Neural progenitor cell (in vitro differentiated cells): ENCODE results near the gene SNAPC4.

Experiments
- EZH2 ChIP-seq: fragments of 200-600 bp; sonication (generic); IDR thresholded peaks from 2 replicates; pipeline ENCODE4 v1.6.1; 2017; ENCODE audit warnings: antibody characterized with exemption, mild to moderate bottlenecking, moderate library complexity
- TF ChIP-seq, protein P1 (sequence below): fragments of 200-600 bp; sonication (generic); IDR thresholded peaks from 2 replicates; pipeline ENCODE4 v1.5.1; 2017; ENCODE audit warnings: antibody characterized with exemption, mild to moderate bottlenecking

DNA sequence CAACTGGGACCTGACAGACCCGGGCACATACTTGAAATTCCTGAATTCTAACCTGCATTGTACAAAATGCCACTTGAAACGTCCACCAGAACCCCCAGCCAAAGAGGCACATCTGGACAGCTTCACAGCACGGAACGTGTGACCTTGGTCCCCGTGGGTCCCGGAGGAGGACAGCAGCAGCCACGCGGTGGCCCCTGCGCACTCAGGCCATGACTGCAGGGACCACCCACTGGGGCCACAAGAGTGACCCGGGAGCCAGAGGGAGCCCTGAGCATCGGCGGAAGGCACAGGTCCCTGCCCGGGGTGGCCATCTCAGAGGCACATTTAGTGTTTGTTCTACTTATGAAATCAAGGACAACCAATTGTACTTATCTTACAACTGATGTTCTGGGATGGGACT is 2.1 kb upstream of the SNAPC4 start:
- TF ChIP-seq EZH2 = no peak
- TF ChIP-seq, protein P1, sequence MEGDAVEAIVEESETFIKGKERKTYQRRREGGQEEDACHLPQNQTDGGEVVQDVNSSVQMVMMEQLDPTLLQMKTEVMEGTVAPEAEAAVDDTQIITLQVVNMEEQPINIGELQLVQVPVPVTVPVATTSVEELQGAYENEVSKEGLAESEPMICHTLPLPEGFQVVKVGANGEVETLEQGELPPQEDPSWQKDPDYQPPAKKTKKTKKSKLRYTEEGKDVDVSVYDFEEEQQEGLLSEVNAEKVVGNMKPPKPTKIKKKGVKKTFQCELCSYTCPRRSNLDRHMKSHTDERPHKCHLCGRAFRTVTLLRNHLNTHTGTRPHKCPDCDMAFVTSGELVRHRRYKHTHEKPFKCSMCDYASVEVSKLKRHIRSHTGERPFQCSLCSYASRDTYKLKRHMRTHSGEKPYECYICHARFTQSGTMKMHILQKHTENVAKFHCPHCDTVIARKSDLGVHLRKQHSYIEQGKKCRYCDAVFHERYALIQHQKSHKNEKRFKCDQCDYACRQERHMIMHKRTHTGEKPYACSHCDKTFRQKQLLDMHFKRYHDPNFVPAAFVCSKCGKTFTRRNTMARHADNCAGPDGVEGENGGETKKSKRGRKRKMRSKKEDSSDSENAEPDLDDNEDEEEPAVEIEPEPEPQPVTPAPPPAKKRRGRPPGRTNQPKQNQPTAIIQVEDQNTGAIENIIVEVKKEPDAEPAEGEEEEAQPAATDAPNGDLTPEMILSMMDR = no peak
